Activated naive CD8-positive, alpha-beta T cell (primary cell): ENCODE measurements around the gene ISG15.
A peak's percentile ranks its signal among the peaks of the same experiment; 100 is the strongest.
"Not testable (repeated sequence)": the region's sequence is repeated elsewhere in the genome, so short reads cannot be mapped to it uniquely, and the experiment has no call there.

ENCODE experiments used
- H3K27ac Mint-ChIP-seq: one replicate; pipeline ENCODE4 v1.8.0; 2021; ENCODE audit warnings: mixed read lengths
- H3K27me3 Mint-ChIP-seq: one replicate; pipeline ENCODE4 v1.8.0; 2021; ENCODE audit warnings: mixed read lengths
- H3K36me3 Mint-ChIP-seq: one replicate; pipeline ENCODE4 v1.8.0; 2021; ENCODE audit warnings: mixed read lengths
- H3K4me1 Mint-ChIP-seq: one replicate; pipeline ENCODE4 v1.8.0; 2021; ENCODE audit warnings: low read depth, mixed read lengths
- H3K4me3 Mint-ChIP-seq: one replicate; pipeline ENCODE4 v1.8.0; 2021; ENCODE audit warnings: mild to moderate bottlenecking, mixed read lengths
- H3K9me3 Mint-ChIP-seq: one replicate; pipeline ENCODE4 v1.8.0; 2021; ENCODE audit warnings: low read depth, mixed read lengths

ISG15 gene

GRCh38 chr1:1047963-1048362 lies 34.7 kb downstream of the ISG15 start:
- H3K27ac Mint-ChIP-seq, result no peak overlapping the region
- H3K9me3 Mint-ChIP-seq, result no peaks in the 10 kb centered on the region
- no peak overlapping the region for H3K4me3 Mint-ChIP-seq
- no peaks in the 10 kb centered on the region for H3K4me1 Mint-ChIP-seq
- peaks cover 2% of the 10 kb centered on the region for H3K36me3 Mint-ChIP-seq
- H3K27me3 Mint-ChIP-seq, result no peaks in the 10 kb centered on the region

- Mint-ChIP-seq H3K9me3 (no peaks in the 10 kb centered on the region), H3K27me3 (no peaks in the 10 kb centered on the region), H3K27ac (no peak overlapping the region), H3K36me3 (peaks cover 2% of the 10 kb centered on the region), H3K4me3 (no peak overlapping the region), H3K4me1 (no peaks in the 10 kb centered on the region)
These were observed 35.5 kb downstream of the ISG15 start for GRCh38 chr1:1048765-1049164.

- Mint-ChIP-seq H3K36me3 (peaks cover 2% of the 10 kb centered on the region), H3K27ac (no peak overlapping the region), H3K27me3 (no peaks in the 10 kb centered on the region), H3K4me3 (no peak overlapping the region), H3K9me3 (no peaks in the 10 kb centered on the region), H3K4me1 (no peaks in the 10 kb centered on the region)
These were observed 36.2 kb downstream of the ISG15 start for GRCh38 chr1:1049318-1050165.

GRCh38 chr1:1050577-1051052 lies 37.3 kb downstream of the ISG15 start:
- no peak overlapping the region for H3K27ac Mint-ChIP-seq
- H3K27me3 Mint-ChIP-seq, result no peaks in the 10 kb centered on the region
- H3K4me3 Mint-ChIP-seq, result no peak overlapping the region
- no peaks in the 10 kb centered on the region for H3K9me3 Mint-ChIP-seq
- H3K36me3 Mint-ChIP-seq, result no peaks in the 10 kb centered on the region
- no peaks in the 10 kb centered on the region for H3K4me1 Mint-ChIP-seq

- Mint-ChIP-seq H3K27ac (no peak overlapping the region), H3K9me3 (no peaks in the 10 kb centered on the region), H3K27me3 (no peaks in the 10 kb centered on the region), H3K4me1 (no peaks in the 10 kb centered on the region), H3K4me3 (no peak overlapping the region), H3K36me3 (no peaks in the 10 kb centered on the region)
These were observed 38.0 kb downstream of the ISG15 start for GRCh38 chr1:1051127-1051810.

GRCh38 chr1:1052003-1052840 lies 38.9 kb downstream of the ISG15 start:
- Mint-ChIP-seq H3K27ac (no peak overlapping the region), H3K36me3 (no peaks in the 10 kb centered on the region), H3K27me3 (no peaks in the 10 kb centered on the region), H3K4me1 (no peaks in the 10 kb centered on the region), H3K9me3 (no peaks in the 10 kb centered on the region), H3K4me3 (no peak overlapping the region)

- Mint-ChIP-seq H3K27ac (no peak overlapping the region), H3K4me1 (no peaks in the 10 kb centered on the region), H3K9me3 (no peaks in the 10 kb centered on the region), H3K4me3 (no peak overlapping the region), H3K27me3 (no peaks in the 10 kb centered on the region), H3K36me3 (no peaks in the 10 kb centered on the region)
These were observed 39.7 kb downstream of the ISG15 start for GRCh38 chr1:1053022-1053421.

- Mint-ChIP-seq H3K27me3 (no peaks in the 10 kb centered on the region), H3K27ac (no peak overlapping the region), H3K4me3 (no peak overlapping the region), H3K4me1 (peaks cover 3% of the 10 kb centered on the region), H3K36me3 (no peaks in the 10 kb centered on the region), H3K9me3 (no peaks in the 10 kb centered on the region)
These were observed 40.4 kb downstream of the ISG15 start for GRCh38 chr1:1053682-1054081.

GRCh38 chr1:1054099-1054700 lies 40.9 kb downstream of the ISG15 start:
- no peaks in the 10 kb centered on the region for H3K27me3 Mint-ChIP-seq
- no peaks in the 10 kb centered on the region for H3K9me3 Mint-ChIP-seq
- no peak overlapping the region for H3K27ac Mint-ChIP-seq
- H3K36me3 Mint-ChIP-seq, result no peaks in the 10 kb centered on the region
- H3K4me1 Mint-ChIP-seq, result peaks cover 6% of the 10 kb centered on the region
- H3K4me3 Mint-ChIP-seq, result no peak overlapping the region

- no peaks in the 10 kb centered on the region for H3K36me3 Mint-ChIP-seq
- no peak overlapping the region for H3K4me3 Mint-ChIP-seq
- no peaks in the 10 kb centered on the region for H3K27me3 Mint-ChIP-seq
- no peaks in the 10 kb centered on the region for H3K9me3 Mint-ChIP-seq
- H3K4me1 Mint-ChIP-seq, result peaks cover 6% of the 10 kb centered on the region
- H3K27ac Mint-ChIP-seq, result no peak overlapping the region
These were observed 41.7 kb downstream of the ISG15 start for GRCh38 chr1:1054971-1055370.

GRCh38 chr1:1055841-1056736 lies 42.8 kb downstream of the ISG15 start:
- Mint-ChIP-seq H3K9me3 (no peaks in the 10 kb centered on the region), H3K27me3 (peaks cover 3% of the 10 kb centered on the region), H3K4me1 (peaks cover 13% of the 10 kb centered on the region), H3K36me3 (no peaks in the 10 kb centered on the region), H3K4me3 (no peak overlapping the region), H3K27ac (no peak overlapping the region)

- not testable (repeated sequence) for H3K27me3 Mint-ChIP-seq, H3K27ac Mint-ChIP-seq, H3K9me3 Mint-ChIP-seq, H3K36me3 Mint-ChIP-seq
- H3K4me1 Mint-ChIP-seq, result peaks cover 19% of the 10 kb centered on the region
- peak overlapping the region; percentile 68 for H3K4me3 Mint-ChIP-seq
These were observed 44.4 kb downstream of the ISG15 start for GRCh38 chr1:1057769-1058087.

- Mint-ChIP-seq H3K27me3 (peaks cover 3% of the 10 kb centered on the region), H3K9me3 (no peaks in the 10 kb centered on the region), H3K36me3 (no peaks in the 10 kb centered on the region), H3K4me1 (peaks cover 23% of the 10 kb centered on the region), H3K4me3 (peak overlapping the region; percentile 79), H3K27ac (no peak overlapping the region)
These were observed 45.0 kb downstream of the ISG15 start for GRCh38 chr1:1058088-1058905.
